Uterus (tissue), 2 donors: ENCODE results near the gene GRIA1.

Experiments used
- CTCF ChIP-seq, 4 experiments: fragments of 200-600 bp in 2 of 4; fragments of 450-650 bp in 2 of 4; sonication (generic) in 2 of 4; IDR thresholded peaks; one replicate each; pipeline ENCODE4 v1.5.1; 2016 to 2019; ENCODE audit warnings: antibody characterized with exemption in 4 of 4, mild to moderate bottlenecking in 2 of 4, moderate library complexity in 1 of 4
- POLR2A ChIP-seq, 2 donors: fragments of 450-650 bp; IDR thresholded peaks; one replicate each; pipeline ENCODE4 v1.6.1; 2016; ENCODE audit warnings: antibody characterized with exemption in 2 of 2, mild to moderate bottlenecking in 1 of 2, moderate library complexity in 1 of 2

GRCh38 chr5:153629027-153629895 lies 138.8 kb downstream of the GRIA1 start:
- TF ChIP-seq CTCF (IDR thresholded peaks at IDR 0.05) (no peak), POLR2A (IDR thresholded peaks at IDR 0.05) (no peak)
